NCI-H1092 (cell line): ENCODE results near the gene LOX.

Experiments used
- DNase-seq: peaks from one replicate; lab custom pipeline; 2025; lab: John Stamatoyannopoulos, UW

Gene LOX

GRCh38 chr5:122078116-122079110 is at the start of gene LOX:
Gene LOX, minus strand, starts transcription at chr5:122078259. Its CDS starts 274 bp downstream, at chr5:122077985.
- DNase-seq = no peak

GRCh38 chr5:122126756-122127321 is 48.8 kb upstream of the LOX start:
- DNase-seq = no peak

- DNase-seq = no peak
Measured at GRCh38 chr5:122126177-122126755, 48.2 kb upstream of the LOX start.

- no peak for DNase-seq
Measured at GRCh38 chr5:122124766-122125165, 46.7 kb upstream of the LOX start.

- DNase-seq = no peak
Measured at GRCh38 chr5:122121479-122122465, 43.7 kb upstream of the LOX start.

- no peak for DNase-seq
Measured at GRCh38 chr5:122120957-122121356, 42.9 kb upstream of the LOX start.

- DNase-seq = no peak
Measured at GRCh38 chr5:122120493-122120892, 42.4 kb upstream of the LOX start.

GRCh38 chr5:122119205-122119604 is 41.1 kb upstream of the LOX start:
- DNase-seq = no peak

GRCh38 chr5:122118356-122118948 is 40.4 kb upstream of the LOX start:
- no peak for DNase-seq

GRCh38 chr5:122114501-122114900 is 36.4 kb upstream of the LOX start:
- DNase-seq = no peak

GRCh38 chr5:122112733-122113558 is 34.9 kb upstream of the LOX start:
- no peak for DNase-seq

GRCh38 chr5:122112063-122112462 is 34.0 kb upstream of the LOX start:
- DNase-seq = no peak

GRCh38 chr5:122111460-122111859 is 33.4 kb upstream of the LOX start:
- DNase-seq = no peak

GRCh38 chr5:122110987-122111386 is 32.9 kb upstream of the LOX start:
- DNase-seq = no peak

GRCh38 chr5:122107016-122107415 is 29.0 kb upstream of the LOX start:
- no peak for DNase-seq

- DNase-seq = no peak
Measured at GRCh38 chr5:122105909-122106308, 27.9 kb upstream of the LOX start.

- DNase-seq = no peak
Measured at GRCh38 chr5:122102825-122103224, 24.8 kb upstream of the LOX start.

- no peak for DNase-seq
Measured at GRCh38 chr5:122101636-122102285, 23.7 kb upstream of the LOX start.

GRCh38 chr5:122099060-122099790 is 21.2 kb upstream of the LOX start:
- DNase-seq = no peak
